Stimulated activated naive CD8-positive, alpha-beta T cell treated with anti-CD3 and anti-CD28 coated beads, Interleukin-15, amount 100 ng/mL, for 72 hours (primary cell): ENCODE measurements around the gene RBSN.
A peak's percentile ranks its signal among the peaks of the same experiment; 100 is the strongest.

ENCODE experiments used
- ATAC-seq: fragments of 150-1000 bp; cut with Tn5 transposase; 2 replicates; pipeline ENCODE4 v1.10.0; 2021; ENCODE audit warnings: mild to moderate bottlenecking, moderate library complexity
- DNase-seq, 2 donors: peaks; one replicate each; pipeline ENCODE4 v3.0.0; 2021 to 2022
- H3K27ac Mint-ChIP-seq, 2 donors: one replicate each; pipeline ENCODE4 v1.8.0; 2022; ENCODE audit warnings: mild to moderate bottlenecking in 2 of 2, mixed read lengths in 2 of 2, moderate library complexity in 2 of 2
- H3K27me3 Mint-ChIP-seq: one replicate; pipeline ENCODE4 v1.8.0; 2022; ENCODE audit warnings: mixed read lengths
- H3K4me1 Mint-ChIP-seq: one replicate; pipeline ENCODE4 v1.8.0; 2022; ENCODE audit warnings: mild to moderate bottlenecking, mixed read lengths
- H3K4me3 Mint-ChIP-seq, 2 donors: one replicate each; pipeline ENCODE4 v1.8.0; 2022; ENCODE audit warnings: mild to moderate bottlenecking in 2 of 2, mixed read lengths in 2 of 2, moderate library complexity in 1 of 2
- H3K9me3 Mint-ChIP-seq, 2 donors: one replicate each; pipeline ENCODE4 v1.8.0; 2022; ENCODE audit warnings: mixed read lengths in 2 of 2

The RBSN gene

GRCh38 chr3:15110206-15110605 is 11.3 kb upstream of the RBSN start:
- ATAC-seq, result no peak
- Mint-ChIP-seq H3K4me1 (peaks cover 18% of the 10 kb centered on the region), H3K4me3 (no peak overlapping the region), H3K9me3 (no peaks in the 10 kb centered on the region), H3K27me3 (peaks cover 19% of the 10 kb centered on the region), H3K27ac (no peak overlapping the region)
- DNase-seq, result no peak

DNA sequence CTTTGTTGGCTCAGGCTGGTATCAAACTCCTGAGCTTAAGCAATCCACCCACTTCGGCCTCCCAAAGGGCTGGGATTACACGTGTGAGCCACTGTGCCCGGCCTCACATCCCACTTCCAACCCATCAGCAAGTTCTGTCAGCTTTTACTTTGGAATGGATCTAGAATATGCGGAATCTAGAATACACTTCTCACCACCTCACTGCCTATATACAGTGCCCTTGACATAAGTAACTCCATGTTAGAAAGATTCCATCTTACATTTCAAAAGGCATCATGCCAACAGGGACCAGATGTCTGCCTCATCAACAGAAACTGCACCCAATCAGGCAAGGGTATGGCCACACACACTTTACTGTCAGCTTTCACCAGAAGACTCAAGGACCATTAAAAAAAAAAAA is 9.9 kb upstream of the RBSN start:
- no peak for ATAC-seq
- H3K27me3 Mint-ChIP-seq, result peaks cover 19% of the 10 kb centered on the region
- H3K9me3 Mint-ChIP-seq, result no peaks in the 10 kb centered on the region
- peaks cover 18% of the 10 kb centered on the region for H3K4me1 Mint-ChIP-seq
- peak overlapping the region in 1 of 2 donors; percentile 24 for H3K4me3 Mint-ChIP-seq
- no peak overlapping the region for H3K27ac Mint-ChIP-seq
- DNase-seq, result no peak

DNA sequence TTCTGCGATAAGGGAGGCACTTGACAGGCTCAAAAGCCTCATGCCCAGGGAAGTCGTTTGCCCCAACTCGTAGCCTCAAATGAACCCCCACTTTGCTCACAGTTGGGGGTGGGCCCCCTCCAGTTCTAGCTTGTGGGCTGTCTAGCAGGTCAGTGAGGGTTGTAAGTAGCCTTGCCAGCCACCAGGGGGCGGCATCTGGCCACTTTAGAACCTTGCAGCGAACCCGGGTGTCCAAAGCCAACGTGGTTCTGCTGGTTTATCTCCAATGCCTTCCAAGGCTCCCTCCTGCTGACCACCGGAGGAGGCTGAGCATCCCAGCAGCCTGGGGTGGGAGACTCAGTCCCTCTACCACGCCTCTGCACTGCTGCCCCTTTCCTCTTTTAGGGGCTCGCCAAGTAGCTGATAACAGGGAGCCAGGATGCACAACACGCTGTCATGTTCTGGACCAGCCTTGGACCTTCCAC is 9.2 kb upstream of the RBSN start:
- ATAC-seq, result peak; percentile 95
- peaks cover 19% of the 10 kb centered on the region for H3K27me3 Mint-ChIP-seq
- H3K4me1 Mint-ChIP-seq, result peaks cover 18% of the 10 kb centered on the region
- peak; percentile 74 to 76 for DNase-seq
- H3K4me3 Mint-ChIP-seq, result no peak overlapping the region
- H3K9me3 Mint-ChIP-seq, result no peaks in the 10 kb centered on the region
- H3K27ac Mint-ChIP-seq, result no peak overlapping the region

- ATAC-seq (no peak), DNase-seq (no peak)
- H3K9me3 Mint-ChIP-seq, result no peaks in the 10 kb centered on the region
- H3K27ac Mint-ChIP-seq, result no peak overlapping the region
- no peak overlapping the region for H3K4me3 Mint-ChIP-seq
- H3K27me3 Mint-ChIP-seq, result peaks cover 25% of the 10 kb centered on the region
- H3K4me1 Mint-ChIP-seq, result peaks cover 18% of the 10 kb centered on the region
These were observed 8.4 kb upstream of the RBSN start for GRCh38 chr3:15107075-15107947.

- no peak for ATAC-seq
- Mint-ChIP-seq H3K27me3 (peaks cover 18% of the 10 kb centered on the region), H3K4me1 (peaks cover 25% of the 10 kb centered on the region), H3K9me3 (no peaks in the 10 kb centered on the region), H3K27ac (no peak overlapping the region), H3K4me3 (no peak overlapping the region)
- DNase-seq, result no peak
These were observed 3.9 kb upstream of the RBSN start for GRCh38 chr3:15102836-15103235.

GRCh38 chr3:15102256-15102655 is 3.3 kb upstream of the RBSN start:
- H3K4me3 Mint-ChIP-seq, result no peak overlapping the region
- peaks cover 12% of the 10 kb centered on the region for H3K27me3 Mint-ChIP-seq
- peak overlapping the region in 1 of 2 donors; percentile 9 for H3K27ac Mint-ChIP-seq
- ATAC-seq (no peak), DNase-seq (no peak)
- H3K4me1 Mint-ChIP-seq, result peaks cover 23% of the 10 kb centered on the region
- no peaks in the 10 kb centered on the region for H3K9me3 Mint-ChIP-seq

DNA sequence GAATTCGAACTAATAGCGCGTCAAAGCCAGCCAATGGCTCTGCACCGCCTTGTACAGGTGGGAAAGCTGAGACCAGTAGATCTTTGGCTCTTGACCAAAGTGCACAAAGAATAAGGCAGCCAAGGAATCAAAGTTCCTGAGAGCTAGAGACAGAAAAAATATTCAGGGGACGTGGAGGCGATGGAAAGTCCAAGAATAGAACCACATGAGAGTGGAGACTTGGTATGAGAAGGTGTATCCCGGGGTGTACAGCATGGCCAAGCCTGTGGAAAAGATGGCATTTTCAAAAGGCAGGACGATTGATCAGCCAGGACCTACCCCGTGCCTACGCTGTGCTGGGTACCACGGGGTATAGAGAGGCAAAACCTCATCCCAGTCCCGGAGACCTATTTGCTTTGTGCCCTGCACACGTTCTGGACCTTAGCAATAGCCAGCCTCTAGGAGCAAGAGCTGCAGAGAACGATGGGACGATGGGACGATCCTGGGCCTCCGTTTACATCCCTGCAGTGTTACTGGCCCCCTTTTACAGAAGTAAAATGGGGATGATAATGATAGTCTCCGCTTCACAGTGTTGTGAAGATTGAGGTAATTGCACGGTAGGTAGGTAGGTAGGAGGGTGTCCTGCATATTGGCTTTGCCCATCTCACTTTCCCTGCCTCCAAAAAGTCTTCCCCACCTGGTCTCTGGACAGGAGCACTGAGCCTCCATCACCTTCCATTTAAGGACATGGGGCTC is 583 bp upstream of the RBSN start:
- ATAC-seq (peak; percentile 41), DNase-seq (peak in 1 of 2 donors; percentile 29)
- Mint-ChIP-seq H3K9me3 (no peaks in the 10 kb centered on the region), H3K27me3 (peaks cover 9% of the 10 kb centered on the region), H3K4me3 (peak overlapping the region; percentile 82 to 92), H3K4me1 (peaks cover 21% of the 10 kb centered on the region), H3K27ac (peak overlapping the region; percentile 94 to 96)

DNA sequence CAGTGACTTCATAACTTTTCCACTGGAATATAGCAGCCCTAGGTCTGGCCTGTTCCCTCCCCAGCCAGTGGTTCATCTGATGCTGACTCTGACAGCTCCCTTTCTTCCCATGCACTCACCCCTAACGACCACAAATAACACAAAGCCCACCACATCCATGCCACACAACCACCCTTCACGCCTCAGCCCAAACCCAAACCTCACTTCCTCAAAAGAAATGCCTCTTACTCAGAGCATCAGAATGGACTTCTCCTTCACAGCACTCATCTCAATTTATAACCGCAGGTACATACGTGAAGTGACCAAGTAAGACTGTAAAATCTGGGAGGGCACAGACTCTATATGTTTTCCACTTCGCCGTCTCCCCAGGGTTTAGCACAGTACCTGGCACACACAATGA is 1.1 kb downstream of the RBSN start:
- DNase-seq (peak; percentile 50 to 73), ATAC-seq (peak; percentile 10)
- H3K27me3 Mint-ChIP-seq, result peaks cover 9% of the 10 kb centered on the region
- peak overlapping the region; percentile 4 to 60 for H3K27ac Mint-ChIP-seq
- H3K4me1 Mint-ChIP-seq, result peaks cover 21% of the 10 kb centered on the region
- no peaks in the 10 kb centered on the region for H3K9me3 Mint-ChIP-seq
- peak overlapping the region; percentile 82 to 92 for H3K4me3 Mint-ChIP-seq

- DNase-seq, result no peak
- no peak overlapping the region for H3K27ac Mint-ChIP-seq
- H3K9me3 Mint-ChIP-seq, result no peaks in the 10 kb centered on the region
- no peaks in the 10 kb centered on the region for H3K27me3 Mint-ChIP-seq
- H3K4me1 Mint-ChIP-seq, result peaks cover 21% of the 10 kb centered on the region
- H3K4me3 Mint-ChIP-seq, result no peak overlapping the region
- ATAC-seq, result no peak
These were observed 2.9 kb downstream of the RBSN start for GRCh38 chr3:15096046-15096445.

DNA sequence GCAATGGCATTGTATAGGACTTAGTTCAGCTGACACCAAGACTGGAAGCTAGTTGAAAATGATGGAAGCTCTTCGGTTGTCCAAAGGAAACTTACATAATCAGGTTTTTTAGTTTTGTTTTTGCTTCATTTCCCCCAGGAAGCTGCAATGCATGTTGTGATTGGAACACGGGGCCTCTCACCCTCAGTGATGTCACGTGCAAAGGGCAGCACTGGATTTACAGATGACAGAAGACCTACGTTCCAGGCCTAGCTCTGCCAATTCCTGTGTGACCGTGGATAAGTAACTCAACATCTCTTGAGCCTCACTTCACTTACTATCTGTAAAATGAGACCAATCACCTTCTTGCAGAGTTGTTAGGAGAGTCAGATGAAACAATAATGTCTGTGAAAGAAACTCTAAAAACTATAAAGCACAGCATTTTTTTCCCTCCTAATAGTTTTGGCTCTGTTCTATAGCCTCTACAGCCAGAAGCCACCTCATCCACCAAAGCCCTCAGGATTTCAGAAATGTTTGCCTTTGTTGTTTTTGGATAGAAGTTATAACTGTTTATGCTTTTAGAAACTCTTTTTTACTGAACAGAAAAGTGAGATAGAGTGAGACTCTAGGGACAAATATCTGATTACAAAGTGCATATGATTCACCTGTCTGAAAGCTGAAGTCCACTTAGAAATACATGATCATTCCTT is 4.6 kb downstream of the RBSN start:
- Mint-ChIP-seq H3K4me1 (peaks cover 13% of the 10 kb centered on the region), H3K4me3 (no peak overlapping the region)

GRCh38 chr3:15092686-15093085 is 6.3 kb downstream of the RBSN start:
- no peak overlapping the region for H3K4me3 Mint-ChIP-seq
- no peak for DNase-seq
- H3K4me1 Mint-ChIP-seq, result peaks cover 2% of the 10 kb centered on the region
- ATAC-seq, result no peak
- H3K9me3 Mint-ChIP-seq, result no peaks in the 10 kb centered on the region
- H3K27ac Mint-ChIP-seq, result no peak overlapping the region
- H3K27me3 Mint-ChIP-seq, result no peaks in the 10 kb centered on the region

More for the DNA sequence above, 4.6 kb downstream of the RBSN start:
- ATAC-seq (no peak), DNase-seq (no peak)
- no peaks in the 10 kb centered on the region for H3K27me3 Mint-ChIP-seq
- no peak overlapping the region for H3K27ac Mint-ChIP-seq
- no peaks in the 10 kb centered on the region for H3K9me3 Mint-ChIP-seq

DNA sequence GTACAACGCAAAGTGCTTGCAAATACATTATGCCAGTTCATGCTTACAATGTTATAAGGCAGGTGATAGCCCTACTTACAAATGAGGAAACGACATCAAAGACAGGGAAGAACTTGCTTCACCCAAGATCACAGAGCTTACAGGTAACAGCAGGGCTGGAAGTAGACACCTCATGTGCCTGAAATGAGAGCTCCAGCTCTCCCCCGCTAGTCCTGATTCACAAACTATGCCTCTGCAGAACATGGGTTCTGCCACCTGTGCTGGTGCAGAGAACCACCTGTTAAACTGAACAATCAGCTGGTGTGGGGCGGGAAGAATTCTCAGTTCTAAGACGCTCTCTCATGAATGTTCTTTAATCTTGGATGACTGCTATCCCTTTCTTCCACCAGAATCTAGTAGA is 7.4 kb downstream of the RBSN start:
- no peak overlapping the region for H3K27ac Mint-ChIP-seq
- no peak for DNase-seq
- no peak for ATAC-seq
- no peaks in the 10 kb centered on the region for H3K9me3 Mint-ChIP-seq
- no peaks in the 10 kb centered on the region for H3K27me3 Mint-ChIP-seq
- no peak overlapping the region for H3K4me3 Mint-ChIP-seq
- no peaks in the 10 kb centered on the region for H3K4me1 Mint-ChIP-seq

GRCh38 chr3:15089201-15089600 is 9.7 kb downstream of the RBSN start:
- ATAC-seq, result no peak
- Mint-ChIP-seq H3K9me3 (no peaks in the 10 kb centered on the region), H3K4me3 (no peak overlapping the region)

DNA sequence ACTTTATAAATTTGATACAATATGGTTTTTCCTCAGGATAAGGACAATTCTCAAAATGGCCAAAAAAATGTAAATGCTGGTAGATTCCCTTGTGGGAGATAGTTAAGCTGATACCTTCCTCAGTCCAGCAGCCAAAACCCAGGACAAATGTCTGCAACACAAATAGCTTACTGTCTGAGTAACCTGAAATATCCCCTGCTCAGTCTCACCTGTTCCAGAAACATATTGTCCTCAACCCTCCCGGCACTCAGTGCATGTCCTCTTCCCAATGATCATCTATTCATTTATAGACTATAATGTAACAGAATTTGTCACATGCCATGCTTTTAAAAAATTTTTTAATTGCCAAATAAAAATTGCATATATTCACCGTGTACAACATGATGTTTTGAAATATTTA is 12.2 kb downstream of the RBSN start:
- Mint-ChIP-seq H3K27me3 (no peaks in the 10 kb centered on the region), H3K27ac (no peak overlapping the region), H3K4me1 (peaks cover 5% of the 10 kb centered on the region), H3K4me3 (no peak overlapping the region), H3K9me3 (no peaks in the 10 kb centered on the region)
- DNase-seq, result no peak
- ATAC-seq, result no peak

More at GRCh38 chr3:15089201-15089600, 9.7 kb downstream of the RBSN start:
- no peak overlapping the region for H3K27ac Mint-ChIP-seq
- no peaks in the 10 kb centered on the region for H3K27me3 Mint-ChIP-seq
- no peaks in the 10 kb centered on the region for H3K4me1 Mint-ChIP-seq
- DNase-seq, result no peak

DNA sequence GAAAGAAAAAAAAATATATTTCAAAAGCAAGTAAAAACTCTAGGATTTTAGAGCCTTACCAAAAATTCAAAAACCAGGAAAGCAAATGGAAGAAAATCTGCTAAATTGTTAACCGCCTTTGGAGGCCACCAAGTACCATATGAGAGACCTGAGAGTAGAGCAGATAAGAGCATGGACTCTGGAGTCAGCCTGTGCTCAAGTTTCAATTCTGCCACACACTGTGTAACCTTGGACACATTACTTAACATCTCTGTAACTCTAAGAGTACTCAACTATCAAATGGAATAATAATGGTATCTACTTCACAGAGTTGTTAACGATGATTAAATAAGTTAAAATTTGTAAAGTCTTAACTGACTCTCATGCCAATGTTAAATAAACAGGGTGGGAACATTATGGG is 12.7 kb downstream of the RBSN start:
- DNase-seq, result no peak
- Mint-ChIP-seq H3K27me3 (no peaks in the 10 kb centered on the region), H3K27ac (no peak overlapping the region), H3K4me3 (no peak overlapping the region), H3K4me1 (peaks cover 5% of the 10 kb centered on the region), H3K9me3 (no peaks in the 10 kb centered on the region)
- no peak for ATAC-seq

GRCh38 chr3:15083252-15083651 is 15.7 kb downstream of the RBSN start:
- no peak overlapping the region for H3K27ac Mint-ChIP-seq
- H3K27me3 Mint-ChIP-seq, result no peaks in the 10 kb centered on the region
- no peak overlapping the region for H3K4me3 Mint-ChIP-seq
- no peak for ATAC-seq
- no peaks in the 10 kb centered on the region for H3K9me3 Mint-ChIP-seq
- DNase-seq, result no peak
- peaks cover 5% of the 10 kb centered on the region for H3K4me1 Mint-ChIP-seq
